ENCODE data around the gene GNG3. TPM values are rescaled to one million over a fixed set of nuclear protein-coding genes. Genes with fewer than 3 reads are reported as not detected.
"Not testable (repeated sequence)": the region's sequence is repeated elsewhere in the genome, so short reads cannot be mapped to it uniquely, and the experiment has no call there.

Gene GNG3
- total RNA-seq, 4 donors from 2014 or later: not detected

DNA sequence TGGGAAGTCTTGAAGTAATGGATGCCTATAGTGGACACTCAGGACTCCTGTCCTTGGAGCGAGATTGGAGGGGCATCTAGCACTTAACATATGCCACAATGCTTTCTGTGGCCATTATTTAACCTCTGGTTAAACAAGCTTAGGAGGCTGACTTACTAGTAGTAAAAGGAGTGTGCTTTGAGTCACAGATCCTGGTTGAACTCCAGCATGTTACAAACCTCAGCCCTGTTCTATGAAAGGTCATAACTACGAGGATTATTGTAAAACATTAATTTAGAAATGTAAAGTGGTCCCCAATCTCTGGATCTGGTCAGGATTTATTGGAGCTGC is 34.3 kb upstream of the GNG3 start:
- no peak for DNase-seq
- H3K9me3 ChIP-seq: no peaks in the 10 kb centered on the region
- peak overlapping the region; percentile 92 to 95 (median 93) for H3K27ac ChIP-seq
- 59 to 75% methylated on average over 2 of the region's 2 CpGs for WGBS, 2 donors
- no peaks in the 10 kb centered on the region for H3K27me3 ChIP-seq
- intact Hi-C loops (cut with DNase I): loop anchor here (5.0 kb wide), 1 partner anchor 76 kb away; no protein-coding TSS in a partner anchor
- peak overlapping the region in 2 of 4 donors; percentile 75 to 85 for H3K4me3 ChIP-seq
- H3K4me1 ChIP-seq: peaks cover 19 to 83% (median 36%) of the 10 kb centered on the region in 3 donors
- TF ChIP-seq POLR2A (IDR thresholded peaks at IDR 0.05): no peak
- TF ChIP-seq, protein P1, sequence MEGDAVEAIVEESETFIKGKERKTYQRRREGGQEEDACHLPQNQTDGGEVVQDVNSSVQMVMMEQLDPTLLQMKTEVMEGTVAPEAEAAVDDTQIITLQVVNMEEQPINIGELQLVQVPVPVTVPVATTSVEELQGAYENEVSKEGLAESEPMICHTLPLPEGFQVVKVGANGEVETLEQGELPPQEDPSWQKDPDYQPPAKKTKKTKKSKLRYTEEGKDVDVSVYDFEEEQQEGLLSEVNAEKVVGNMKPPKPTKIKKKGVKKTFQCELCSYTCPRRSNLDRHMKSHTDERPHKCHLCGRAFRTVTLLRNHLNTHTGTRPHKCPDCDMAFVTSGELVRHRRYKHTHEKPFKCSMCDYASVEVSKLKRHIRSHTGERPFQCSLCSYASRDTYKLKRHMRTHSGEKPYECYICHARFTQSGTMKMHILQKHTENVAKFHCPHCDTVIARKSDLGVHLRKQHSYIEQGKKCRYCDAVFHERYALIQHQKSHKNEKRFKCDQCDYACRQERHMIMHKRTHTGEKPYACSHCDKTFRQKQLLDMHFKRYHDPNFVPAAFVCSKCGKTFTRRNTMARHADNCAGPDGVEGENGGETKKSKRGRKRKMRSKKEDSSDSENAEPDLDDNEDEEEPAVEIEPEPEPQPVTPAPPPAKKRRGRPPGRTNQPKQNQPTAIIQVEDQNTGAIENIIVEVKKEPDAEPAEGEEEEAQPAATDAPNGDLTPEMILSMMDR (IDR thresholded peaks at IDR 0.05): no peak
- peaks cover 0 to 54% (median 9%) of the 10 kb centered on the region in 3 donors for H3K36me3 ChIP-seq

DNA sequence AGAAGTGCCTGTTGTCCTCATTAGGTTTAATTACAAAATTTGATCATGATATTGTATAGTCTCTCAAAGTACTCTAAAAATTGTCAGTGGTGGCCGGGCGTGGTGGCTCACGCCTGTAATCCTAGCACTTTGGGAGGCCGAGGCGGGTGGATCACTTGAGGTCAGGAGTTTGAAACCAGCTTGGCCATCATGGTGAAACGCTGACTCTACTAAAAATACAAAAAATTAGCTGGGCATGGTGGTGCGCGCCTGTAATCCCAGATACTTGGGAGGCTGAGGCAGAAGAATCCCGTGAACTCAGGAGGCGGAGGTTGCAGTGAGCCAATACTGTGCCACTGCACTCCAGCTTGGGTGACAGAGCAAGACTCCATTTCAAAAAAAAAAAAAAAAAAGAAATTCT is 32.1 kb upstream of the GNG3 start:
- H3K27me3 ChIP-seq; DNase-seq; intact Hi-C loops (cut with DNase I); H3K9me3 ChIP-seq; H3K4me3 ChIP-seq; H3K27ac ChIP-seq: not testable (repeated sequence)
- H3K36me3 ChIP-seq: peaks cover 0 to 54% (median 9%) of the 10 kb centered on the region in 3 donors
- WGBS, 2 donors: 88 to 90% methylated on average over 9 to 10 of the region's 10 CpGs
- peaks cover 25 to 82% (median 39%) of the 10 kb centered on the region in 3 donors for H3K4me1 ChIP-seq

DNA sequence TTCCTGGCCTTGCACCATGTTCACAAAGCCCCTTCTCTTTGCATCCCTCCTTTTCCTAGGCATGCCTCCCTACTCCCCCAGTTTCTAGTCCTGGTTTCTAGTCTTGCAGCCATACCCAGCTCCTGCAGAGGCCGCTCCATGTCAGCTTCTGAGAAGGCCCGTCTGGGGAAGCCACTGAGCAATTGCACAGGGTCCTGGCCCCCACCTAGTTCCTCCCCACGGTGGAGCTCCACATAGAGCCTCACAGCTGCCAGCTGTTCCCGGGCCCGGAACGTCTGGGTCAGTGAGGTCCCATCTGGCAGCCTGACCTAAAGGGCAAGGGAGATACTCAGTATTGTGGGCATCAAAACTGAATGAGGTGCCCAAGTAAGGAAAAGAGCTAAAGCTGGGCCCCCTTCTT is 30.8 kb upstream of the GNG3 start:
- no peak for TF ChIP-seq POLR2A (IDR thresholded peaks at IDR 0.05)
- TF ChIP-seq, protein P1 (IDR thresholded peaks at IDR 0.05): no peak
- Histone ChIP-seq H3K9me3 (no peaks in the 10 kb centered on the region), H3K4me3 (no peak overlapping the region), H3K36me3 (peaks cover 0 to 54% (median 9%) of the 10 kb centered on the region in 3 donors), H3K4me1 (peaks cover 26 to 85% (median 33%) of the 10 kb centered on the region in 3 donors), H3K27me3 (no peaks in the 10 kb centered on the region), H3K27ac (no peak overlapping the region)
- WGBS, 2 donors: 41 to 50% methylated on average over 2 to 3 of the region's 6 CpGs
- intact Hi-C loops (cut with DNase I): no loop called here
- DNase-seq: no peak

DNA sequence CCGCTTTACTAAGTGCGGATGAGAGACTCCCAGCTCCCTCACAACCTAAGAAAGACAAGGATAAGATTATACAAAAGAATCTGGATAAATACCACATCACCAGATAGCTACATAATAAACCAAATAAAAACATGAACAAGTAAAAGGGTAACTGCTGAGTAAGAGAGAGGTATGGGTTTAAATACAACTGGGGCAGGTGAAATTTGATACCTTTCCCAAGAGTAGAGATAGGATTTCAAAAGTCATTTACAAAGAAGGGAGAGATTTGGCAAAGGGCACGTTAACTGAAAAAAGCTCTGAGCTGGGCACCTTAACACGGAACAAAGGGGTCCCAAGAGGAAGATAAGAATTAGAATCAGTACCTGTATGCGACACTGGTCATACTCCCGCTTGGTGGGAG is 30.3 kb upstream of the GNG3 start:
- TF ChIP-seq POLR2A (IDR thresholded peaks at IDR 0.05): no peak
- TF ChIP-seq, protein P1 (IDR thresholded peaks at IDR 0.05): no peak
- no peak overlapping the region for H3K4me3 ChIP-seq
- DNase-seq: no peak
- WGBS, 2 donors: 67 to 73% methylated on average over 6 of the region's 6 CpGs
- H3K27ac ChIP-seq: peak overlapping the region in 1 of 4 donors; percentile 96
- H3K4me1 ChIP-seq: peaks cover 26 to 82% (median 33%) of the 10 kb centered on the region in 3 donors
- peaks cover 0 to 54% (median 9%) of the 10 kb centered on the region in 3 donors for H3K36me3 ChIP-seq
- no peaks in the 10 kb centered on the region for H3K27me3 ChIP-seq
- H3K9me3 ChIP-seq: no peaks in the 10 kb centered on the region
- intact Hi-C loops (cut with DNase I): no loop called here

DNA sequence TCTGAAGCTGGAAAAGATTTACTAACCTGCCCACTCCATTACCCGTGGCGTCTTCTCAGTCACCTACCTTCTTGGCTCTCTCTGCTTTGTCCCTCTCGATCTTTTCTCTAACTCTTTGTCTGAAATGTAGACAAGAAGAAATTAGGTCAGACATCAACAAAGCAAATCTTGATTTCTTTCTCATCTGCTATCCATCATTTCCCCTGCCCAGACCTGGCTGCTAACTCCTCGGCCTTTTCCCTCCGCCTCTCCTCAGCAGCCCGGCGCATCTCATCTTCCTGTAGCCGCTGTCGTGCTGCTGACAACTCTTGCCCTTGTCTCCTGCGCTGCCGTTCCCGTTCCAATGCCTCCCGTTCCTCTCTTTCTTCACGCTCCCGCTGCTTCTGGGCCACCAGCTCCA is 29.8 kb upstream of the GNG3 start:
- WGBS, 2 donors: 72 to 75% methylated on average over 12 to 15 of the region's 15 CpGs
- intact Hi-C loops (cut with DNase I): no loop called here
- Histone ChIP-seq H3K27me3 (no peaks in the 10 kb centered on the region), H3K4me1 (peaks cover 20 to 76% (median 30%) of the 10 kb centered on the region in 3 donors), H3K36me3 (peaks cover 0 to 53% (median 9%) of the 10 kb centered on the region in 3 donors), H3K9me3 (no peaks in the 10 kb centered on the region), H3K4me3 (peak overlapping the region in 3 of 4 donors; percentile 78 to 100 (median 89)), H3K27ac (peak overlapping the region in 3 of 4 donors; percentile 91 to 96 (median 95))
- TF ChIP-seq POLR2A (IDR thresholded peaks at IDR 0.05): no peak
- TF ChIP-seq, protein P1 (IDR thresholded peaks at IDR 0.05): no peak
- DNase-seq: no peak

DNA sequence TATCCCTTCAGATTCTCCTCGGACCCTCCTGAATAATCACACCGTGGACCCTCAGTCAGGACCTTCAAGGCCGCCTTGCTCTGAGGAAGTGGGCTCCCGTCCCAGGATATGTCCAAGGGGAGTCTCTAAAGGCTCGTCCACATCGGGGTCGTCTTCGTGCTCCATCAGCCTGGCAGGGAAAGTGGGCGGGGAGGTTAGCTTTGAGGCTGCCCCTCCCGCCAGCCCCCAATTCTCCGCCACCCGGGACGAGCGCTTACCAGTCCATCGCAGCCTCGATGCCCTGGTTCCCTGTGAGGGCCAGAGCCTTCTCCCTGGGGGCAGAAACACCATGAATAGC is 29.1 kb upstream of the GNG3 start:
- peaks cover 0 to 46% (median 9%) of the 10 kb centered on the region in 3 donors for H3K36me3 ChIP-seq
- no peaks in the 10 kb centered on the region for H3K9me3 ChIP-seq
- H3K27me3 ChIP-seq: no peaks in the 10 kb centered on the region
- H3K4me1 ChIP-seq: peaks cover 13 to 69% (median 24%) of the 10 kb centered on the region in 3 donors
- no peak for DNase-seq
- intact Hi-C loops (cut with DNase I): no loop called here
- TF ChIP-seq POLR2A (IDR thresholded peaks at IDR 0.05): no peak
- TF ChIP-seq, protein P1 (IDR thresholded peaks at IDR 0.05): no peak
- H3K27ac ChIP-seq: peak overlapping the region; percentile 91 to 96 (median 94)
- WGBS, 2 donors: 0 to 5% methylated on average over 1 to 2 of the region's 16 CpGs
- H3K4me3 ChIP-seq: peak overlapping the region; percentile 78 to 100 (median 86)
